ENCODE results near the gene MGRN1. TPM values are rescaled to one million over a fixed set of nuclear protein-coding genes. Genes with fewer than 3 reads are reported as not detected.

The MGRN1 gene
- polyA plus RNA-seq, 1 donor from 2014 or later: 35.9 TPM

DNA sequence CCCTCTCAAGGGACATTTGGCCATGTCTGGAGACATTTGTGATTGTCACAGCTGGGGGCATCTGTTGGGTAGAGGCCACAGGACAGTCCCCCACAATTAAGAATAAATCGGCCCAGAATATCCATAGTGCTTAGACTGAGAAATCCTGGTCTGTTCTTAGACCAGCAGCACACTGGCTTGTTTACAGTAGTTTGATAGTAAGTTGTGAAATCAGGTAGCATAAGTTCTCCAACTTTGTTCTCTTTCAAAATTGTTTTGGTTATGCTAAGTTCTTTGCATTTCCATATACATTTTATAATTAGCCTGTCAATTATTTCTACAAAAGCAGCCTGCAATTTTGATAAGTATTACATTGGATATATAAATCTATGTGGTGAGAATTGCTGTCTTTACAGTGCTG is 6.8 kb downstream of the MGRN1 start (continued):
- TF ChIP-seq TAF1 (IDR thresholded peaks at IDR 0.05; ENCODE audit: low read depth) (no peak), EZH2 (IDR thresholded peaks at IDR 0.05; ENCODE audit: borderline replicate concordance, insufficient read depth, low read length, poor library complexity, severe bottlenecking) (no peak)

DNA sequence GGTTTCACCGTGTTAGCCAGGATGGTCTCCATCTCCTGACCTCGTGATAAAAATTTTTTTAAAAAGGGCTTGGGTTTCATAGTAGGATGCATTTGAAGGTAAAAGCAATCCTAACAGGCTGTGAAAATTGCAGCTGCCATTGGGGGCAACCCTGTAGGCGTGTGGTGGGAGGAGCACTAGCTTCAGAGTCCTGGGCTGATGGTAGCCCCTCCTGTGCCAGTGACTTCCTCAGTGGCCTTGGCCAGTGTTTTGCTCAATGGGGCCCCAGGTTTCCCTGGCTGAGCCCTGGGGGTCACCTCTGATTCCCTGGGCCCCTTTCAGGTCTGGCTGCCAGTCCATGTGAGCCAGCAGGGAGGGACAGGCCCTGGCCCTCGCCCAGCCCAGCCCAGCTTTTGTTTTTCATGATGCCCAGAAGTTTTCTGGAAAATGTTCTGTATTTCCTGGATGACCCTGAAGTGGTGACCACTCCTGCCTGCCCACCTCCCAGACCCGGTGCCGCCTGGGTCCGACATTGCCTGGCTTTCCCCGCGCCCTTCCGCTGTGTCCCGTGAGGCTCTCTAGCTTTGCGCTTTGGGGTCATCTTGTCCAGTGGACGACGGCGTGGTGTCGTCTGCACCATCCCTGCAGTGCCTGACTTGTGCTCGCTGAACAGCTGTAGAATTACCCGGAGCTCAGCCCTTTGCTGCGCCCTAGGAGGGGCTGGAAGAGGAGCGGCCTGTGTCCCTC is 9.4 kb downstream of the MGRN1 start:
- no peak overlapping the region for H3K9ac ChIP-seq (ENCODE audit: low read length)
- H3K9me2 ChIP-seq (ENCODE audit: insufficient read depth, low read length): no peaks in the 10 kb centered on the region
- H3K4me3 ChIP-seq (ENCODE audit: low read length): no peak overlapping the region
- no peaks in the 10 kb centered on the region for H3F3A ChIP-seq (ENCODE audit: insufficient read depth, low read length, poor library complexity, severe bottlenecking)
- no peak overlapping the region for H3K27ac ChIP-seq (ENCODE audit: low read length)
- no peak overlapping the region for H3K4me2 ChIP-seq (ENCODE audit: low read length)
- H4K20me1 ChIP-seq (ENCODE audit: insufficient read depth): peaks cover 3% of the 10 kb centered on the region
- H3K27me3 ChIP-seq (ENCODE audit: insufficient read depth, low read depth, low read length): no peaks in the 10 kb centered on the region
- H3K36me3 ChIP-seq (ENCODE audit: insufficient read depth, low read length): no peaks in the 10 kb centered on the region
- H2AFZ ChIP-seq (ENCODE audit: low read depth, low read length): no peak overlapping the region
- H3K79me2 ChIP-seq (replicated peaks; ENCODE audit: insufficient read depth, low read length): peaks cover 64% of the 10 kb centered on the region
- TF ChIP-seq RAD21 (conservative IDR thresholded peaks at IDR 0.05) (no peak), POLR2AphosphoS5 (IDR thresholded peaks at IDR 0.05) (no peak), EP300 (conservative IDR thresholded peaks at IDR 0.05; ENCODE audit: poor library complexity, severe bottlenecking) (no peak), EZH2 (IDR thresholded peaks at IDR 0.05; ENCODE audit: borderline replicate concordance, insufficient read depth, low read length, poor library complexity, severe bottlenecking) (no peak), TAF1 (IDR thresholded peaks at IDR 0.05; ENCODE audit: low read depth) (no peak), SMC3 (conservative IDR thresholded peaks at IDR 0.05; ENCODE audit: poor library complexity) (no peak), MXI1 (conservative IDR thresholded peaks at IDR 0.05; ENCODE audit: poor library complexity, severe bottlenecking) (no peak)
- TF ChIP-seq, protein P1, sequence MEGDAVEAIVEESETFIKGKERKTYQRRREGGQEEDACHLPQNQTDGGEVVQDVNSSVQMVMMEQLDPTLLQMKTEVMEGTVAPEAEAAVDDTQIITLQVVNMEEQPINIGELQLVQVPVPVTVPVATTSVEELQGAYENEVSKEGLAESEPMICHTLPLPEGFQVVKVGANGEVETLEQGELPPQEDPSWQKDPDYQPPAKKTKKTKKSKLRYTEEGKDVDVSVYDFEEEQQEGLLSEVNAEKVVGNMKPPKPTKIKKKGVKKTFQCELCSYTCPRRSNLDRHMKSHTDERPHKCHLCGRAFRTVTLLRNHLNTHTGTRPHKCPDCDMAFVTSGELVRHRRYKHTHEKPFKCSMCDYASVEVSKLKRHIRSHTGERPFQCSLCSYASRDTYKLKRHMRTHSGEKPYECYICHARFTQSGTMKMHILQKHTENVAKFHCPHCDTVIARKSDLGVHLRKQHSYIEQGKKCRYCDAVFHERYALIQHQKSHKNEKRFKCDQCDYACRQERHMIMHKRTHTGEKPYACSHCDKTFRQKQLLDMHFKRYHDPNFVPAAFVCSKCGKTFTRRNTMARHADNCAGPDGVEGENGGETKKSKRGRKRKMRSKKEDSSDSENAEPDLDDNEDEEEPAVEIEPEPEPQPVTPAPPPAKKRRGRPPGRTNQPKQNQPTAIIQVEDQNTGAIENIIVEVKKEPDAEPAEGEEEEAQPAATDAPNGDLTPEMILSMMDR (IDR thresholded peaks at IDR 0.05; ENCODE audit: poor library complexity, severe bottlenecking): no peak
- TF ChIP-seq, protein P2, sequence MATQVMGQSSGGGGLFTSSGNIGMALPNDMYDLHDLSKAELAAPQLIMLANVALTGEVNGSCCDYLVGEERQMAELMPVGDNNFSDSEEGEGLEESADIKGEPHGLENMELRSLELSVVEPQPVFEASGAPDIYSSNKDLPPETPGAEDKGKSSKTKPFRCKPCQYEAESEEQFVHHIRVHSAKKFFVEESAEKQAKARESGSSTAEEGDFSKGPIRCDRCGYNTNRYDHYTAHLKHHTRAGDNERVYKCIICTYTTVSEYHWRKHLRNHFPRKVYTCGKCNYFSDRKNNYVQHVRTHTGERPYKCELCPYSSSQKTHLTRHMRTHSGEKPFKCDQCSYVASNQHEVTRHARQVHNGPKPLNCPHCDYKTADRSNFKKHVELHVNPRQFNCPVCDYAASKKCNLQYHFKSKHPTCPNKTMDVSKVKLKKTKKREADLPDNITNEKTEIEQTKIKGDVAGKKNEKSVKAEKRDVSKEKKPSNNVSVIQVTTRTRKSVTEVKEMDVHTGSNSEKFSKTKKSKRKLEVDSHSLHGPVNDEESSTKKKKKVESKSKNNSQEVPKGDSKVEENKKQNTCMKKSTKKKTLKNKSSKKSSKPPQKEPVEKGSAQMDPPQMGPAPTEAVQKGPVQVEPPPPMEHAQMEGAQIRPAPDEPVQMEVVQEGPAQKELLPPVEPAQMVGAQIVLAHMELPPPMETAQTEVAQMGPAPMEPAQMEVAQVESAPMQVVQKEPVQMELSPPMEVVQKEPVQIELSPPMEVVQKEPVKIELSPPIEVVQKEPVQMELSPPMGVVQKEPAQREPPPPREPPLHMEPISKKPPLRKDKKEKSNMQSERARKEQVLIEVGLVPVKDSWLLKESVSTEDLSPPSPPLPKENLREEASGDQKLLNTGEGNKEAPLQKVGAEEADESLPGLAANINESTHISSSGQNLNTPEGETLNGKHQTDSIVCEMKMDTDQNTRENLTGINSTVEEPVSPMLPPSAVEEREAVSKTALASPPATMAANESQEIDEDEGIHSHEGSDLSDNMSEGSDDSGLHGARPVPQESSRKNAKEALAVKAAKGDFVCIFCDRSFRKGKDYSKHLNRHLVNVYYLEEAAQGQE (IDR thresholded peaks at IDR 0.05; ENCODE audit: borderline replicate concordance): no peak
- no peaks in the 10 kb centered on the region for H3K9me3 ChIP-seq (ENCODE audit: low read length)

DNA sequence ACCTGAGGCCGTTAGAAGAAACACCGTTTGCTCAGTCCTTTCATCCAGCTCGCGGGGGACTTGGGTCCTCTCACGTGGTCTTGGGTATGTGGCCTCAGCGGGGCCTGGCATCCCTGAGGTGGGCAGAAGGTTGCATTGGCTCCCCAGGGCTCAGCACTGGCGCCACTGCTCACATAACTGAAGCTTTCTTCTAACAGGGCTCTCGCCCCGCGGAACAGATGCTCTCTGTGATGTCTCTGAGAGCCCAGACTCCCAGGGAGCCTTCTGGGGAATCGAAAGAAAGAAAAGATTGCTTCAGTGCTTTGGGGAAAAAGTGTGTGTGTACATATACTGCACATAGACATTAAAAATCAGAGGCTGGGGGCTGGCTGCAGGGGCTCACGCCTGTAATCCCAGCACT is 10.1 kb downstream of the MGRN1 start:
- no peaks in the 10 kb centered on the region for H3K9me2 ChIP-seq (ENCODE audit: insufficient read depth, low read length)
- H3K9ac ChIP-seq (ENCODE audit: low read length): no peak overlapping the region
- no peaks in the 10 kb centered on the region for H3F3A ChIP-seq (ENCODE audit: insufficient read depth, low read length, poor library complexity, severe bottlenecking)
- no peak overlapping the region for H3K4me3 ChIP-seq (ENCODE audit: low read length)
- no peaks in the 10 kb centered on the region for H3K36me3 ChIP-seq (ENCODE audit: insufficient read depth, low read length)
- peaks cover 3% of the 10 kb centered on the region for H4K20me1 ChIP-seq (ENCODE audit: insufficient read depth)
- H3K4me2 ChIP-seq (ENCODE audit: low read length): no peak overlapping the region
- peaks cover 60% of the 10 kb centered on the region for H3K79me2 ChIP-seq (replicated peaks; ENCODE audit: insufficient read depth, low read length)
- H3K27ac ChIP-seq (ENCODE audit: low read length): no peak overlapping the region
- H2AFZ ChIP-seq (ENCODE audit: low read depth, low read length): no peak overlapping the region
- H3K27me3 ChIP-seq (ENCODE audit: insufficient read depth, low read depth, low read length): no peaks in the 10 kb centered on the region
- TF ChIP-seq EZH2 (IDR thresholded peaks at IDR 0.05; ENCODE audit: borderline replicate concordance, insufficient read depth, low read length, poor library complexity, severe bottlenecking) (no peak), SMC3 (conservative IDR thresholded peaks at IDR 0.05; ENCODE audit: poor library complexity) (no peak), RAD21 (conservative IDR thresholded peaks at IDR 0.05) (no peak), EP300 (conservative IDR thresholded peaks at IDR 0.05; ENCODE audit: poor library complexity, severe bottlenecking) (no peak), POLR2AphosphoS5 (IDR thresholded peaks at IDR 0.05) (no peak), MXI1 (conservative IDR thresholded peaks at IDR 0.05; ENCODE audit: poor library complexity, severe bottlenecking) (no peak), TAF1 (IDR thresholded peaks at IDR 0.05; ENCODE audit: low read depth) (no peak)
- TF ChIP-seq, protein P1 (IDR thresholded peaks at IDR 0.05; ENCODE audit: poor library complexity, severe bottlenecking): no peak
- TF ChIP-seq, protein P2 (IDR thresholded peaks at IDR 0.05; ENCODE audit: borderline replicate concordance): no peak
- no peaks in the 10 kb centered on the region for H3K9me3 ChIP-seq (ENCODE audit: low read length)

All from neural cell (in vitro differentiated cells).